ENCODE measurements around the gene KDM2B.

KDM2B gene

GRCh38 chr12:121561009-121561395 is 19.8 kb downstream of the KDM2B start:
- H3F3A ChIP-seq (ENCODE audit: insufficient read depth, low read length) = no peaks in the 10 kb centered on the region
- no peaks in the 10 kb centered on the region for H3K4me1 ChIP-seq (ENCODE audit: low read length)
- no peak overlapping the region for H3K27ac ChIP-seq (ENCODE audit: low read length)
- no peak overlapping the region for H2AFZ ChIP-seq (ENCODE audit: low read length)
- H3K9ac ChIP-seq (ENCODE audit: low read length) = no peak overlapping the region
- no peak for DNase-seq
- H4K20me1 ChIP-seq (ENCODE audit: insufficient read depth, low read length) = no peaks in the 10 kb centered on the region
- H3K36me3 ChIP-seq (replicated peaks; ENCODE audit: insufficient read depth, low read length) = no peaks in the 10 kb centered on the region
- no peaks in the 10 kb centered on the region for H3K27me3 ChIP-seq (replicated peaks; ENCODE audit: insufficient read depth, low read length)
- no peak overlapping the region for H3K4me2 ChIP-seq (ENCODE audit: low read depth, low read length)
- H3K4me3 ChIP-seq (ENCODE audit: low read length) = no peak overlapping the region
- H3K9me2 ChIP-seq (replicated peaks; ENCODE audit: insufficient read depth, low read length) = no peaks in the 10 kb centered on the region
- H3K79me2 ChIP-seq (ENCODE audit: low read length) = no peaks in the 10 kb centered on the region
- TF ChIP-seq EZH2phosphoT487 (IDR thresholded peaks at IDR 0.05; ENCODE audit: low read length) (no peak), CTCF (IDR thresholded peaks at IDR 0.05; ENCODE audit: low read length) (no peak), EZH2 (optimal IDR thresholded peaks at IDR 0.05; ENCODE audit: low read depth, low read length) (no peak)
- H3K9me3 ChIP-seq (replicated peaks; ENCODE audit: insufficient read depth, low read length) = no peaks in the 10 kb centered on the region

DNA sequence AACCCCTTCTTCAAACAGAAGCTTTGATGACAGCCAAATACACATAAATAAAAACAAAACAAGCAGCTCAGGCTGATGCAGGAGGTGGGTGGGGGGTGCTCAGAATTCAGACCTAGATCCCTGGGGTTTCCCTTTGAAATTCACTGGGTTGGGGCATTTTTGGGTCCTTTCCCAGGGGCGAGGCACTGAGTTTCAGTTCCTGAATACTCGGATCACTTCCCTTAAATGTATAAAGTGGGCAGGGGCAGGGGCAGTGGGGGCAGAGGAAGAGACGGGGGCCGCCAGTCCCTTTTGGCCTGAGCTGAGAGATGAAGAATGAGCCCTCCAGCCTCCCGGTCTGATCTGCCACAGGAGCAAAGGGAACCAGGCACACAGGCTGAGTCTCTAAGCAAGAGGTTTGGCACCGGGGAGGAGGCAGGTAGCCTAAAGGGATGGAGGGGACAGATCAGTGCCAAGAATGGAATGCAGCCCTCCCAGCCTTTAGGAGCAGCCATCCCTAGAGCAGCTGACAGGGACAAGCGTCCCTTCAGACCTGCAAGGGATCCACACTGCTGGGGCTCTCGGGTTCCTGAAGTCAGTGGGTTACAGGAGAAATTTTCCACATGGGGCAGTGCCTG is 20.3 kb downstream of the KDM2B start:
- no peaks in the 10 kb centered on the region for H3K9me2 ChIP-seq (replicated peaks; ENCODE audit: insufficient read depth, low read length)
- H3K4me3 ChIP-seq (ENCODE audit: low read length) = no peak overlapping the region
- no peaks in the 10 kb centered on the region for H3K27me3 ChIP-seq (replicated peaks; ENCODE audit: insufficient read depth, low read length)
- no peaks in the 10 kb centered on the region for H4K20me1 ChIP-seq (ENCODE audit: insufficient read depth, low read length)
- H3K79me2 ChIP-seq (ENCODE audit: low read length) = no peaks in the 10 kb centered on the region
- H3K4me2 ChIP-seq (ENCODE audit: low read depth, low read length) = no peak overlapping the region
- no peaks in the 10 kb centered on the region for H3K4me1 ChIP-seq (ENCODE audit: low read length)
- no peaks in the 10 kb centered on the region for H3K36me3 ChIP-seq (replicated peaks; ENCODE audit: insufficient read depth, low read length)
- H3F3A ChIP-seq (ENCODE audit: insufficient read depth, low read length) = no peaks in the 10 kb centered on the region
- no peak for TF ChIP-seq CTCF (IDR thresholded peaks at IDR 0.05; ENCODE audit: low read length)
- TF ChIP-seq EZH2 (optimal IDR thresholded peaks at IDR 0.05; ENCODE audit: low read depth, low read length) = no peak
- TF ChIP-seq EZH2phosphoT487 (IDR thresholded peaks at IDR 0.05; ENCODE audit: low read length) = no peak
- H2AFZ ChIP-seq (ENCODE audit: low read length) = no peak overlapping the region
- no peak overlapping the region for H3K9ac ChIP-seq (ENCODE audit: low read length)
- no peak for DNase-seq
- H3K9me3 ChIP-seq (replicated peaks; ENCODE audit: insufficient read depth, low read length) = no peaks in the 10 kb centered on the region
- H3K27ac ChIP-seq (ENCODE audit: low read length) = no peak overlapping the region

DNA sequence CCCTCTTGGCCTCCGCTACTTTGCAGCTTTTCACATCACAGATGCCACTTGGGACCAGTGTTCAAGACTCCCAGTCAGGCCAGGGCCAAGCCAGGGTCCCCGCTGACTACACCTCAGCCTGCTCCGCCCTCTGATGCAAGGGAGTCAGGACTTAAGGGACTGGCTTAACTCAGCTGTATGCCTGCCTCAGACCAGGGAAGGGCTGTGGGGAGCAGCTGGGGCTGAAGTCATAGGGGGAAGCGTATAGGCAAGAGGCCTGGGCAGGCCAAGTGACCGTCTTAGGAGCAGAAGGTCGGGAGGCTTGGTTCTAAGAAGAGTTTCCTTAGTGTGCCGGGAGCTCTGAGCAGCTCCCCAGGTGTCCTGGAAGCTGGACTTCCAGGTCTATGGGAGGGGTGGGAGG is 21.9 kb downstream of the KDM2B start:
- no peaks in the 10 kb centered on the region for H3K36me3 ChIP-seq (replicated peaks; ENCODE audit: insufficient read depth, low read length)
- H3K27me3 ChIP-seq (replicated peaks; ENCODE audit: insufficient read depth, low read length) = no peaks in the 10 kb centered on the region
- H3K27ac ChIP-seq (ENCODE audit: low read length) = no peak overlapping the region
- TF ChIP-seq EZH2 (optimal IDR thresholded peaks at IDR 0.05; ENCODE audit: low read depth, low read length) = no peak
- no peak for TF ChIP-seq CTCF (IDR thresholded peaks at IDR 0.05; ENCODE audit: low read length)
- TF ChIP-seq EZH2phosphoT487 (IDR thresholded peaks at IDR 0.05; ENCODE audit: low read length) = no peak
- H3K9me3 ChIP-seq (replicated peaks; ENCODE audit: insufficient read depth, low read length) = no peaks in the 10 kb centered on the region
- H4K20me1 ChIP-seq (ENCODE audit: insufficient read depth, low read length) = no peaks in the 10 kb centered on the region
- H3K9me2 ChIP-seq (replicated peaks; ENCODE audit: insufficient read depth, low read length) = no peaks in the 10 kb centered on the region
- no peak overlapping the region for H3K4me2 ChIP-seq (ENCODE audit: low read depth, low read length)
- H3F3A ChIP-seq (ENCODE audit: insufficient read depth, low read length) = no peaks in the 10 kb centered on the region
- no peaks in the 10 kb centered on the region for H3K4me1 ChIP-seq (ENCODE audit: low read length)
- DNase-seq = no peak
- H2AFZ ChIP-seq (ENCODE audit: low read length) = no peak overlapping the region
- no peak overlapping the region for H3K4me3 ChIP-seq (ENCODE audit: low read length)
- no peak overlapping the region for H3K9ac ChIP-seq (ENCODE audit: low read length)
- H3K79me2 ChIP-seq (ENCODE audit: low read length) = no peaks in the 10 kb centered on the region

All from MM.1S (cell line).